GM08714 (cell line): ENCODE measurements around the gene DDR2.

Experiments
- H3K4me3 ChIP-seq: fragments of 200-500 bp; sonication (Bioruptor generic); 2 replicates; pipeline ENCODE4 v1.5.1; 2014; ENCODE audit warnings: mild to moderate bottlenecking, low read length, inconsistent platforms
- ZNF274 ChIP-seq: IDR thresholded peaks from 2 replicates; pipeline ENCODE4 v1.6.1; 2012; ENCODE audit warnings: mild to moderate bottlenecking, low read depth, low read length

The DDR2 gene

GRCh38 chr1:162674034-162674608, 41.9 kb downstream of the DDR2 start:
- TF ChIP-seq ZNF274: no peak
- H3K4me3 ChIP-seq: no peak overlapping the region

- TF ChIP-seq ZNF274: no peak
- H3K4me3 ChIP-seq: no peak overlapping the region
Measured at GRCh38 chr1:162676087-162676486, 43.8 kb downstream of the DDR2 start.

GRCh38 chr1:162676750-162677149, 44.5 kb downstream of the DDR2 start:
- H3K4me3 ChIP-seq: no peak overlapping the region
- TF ChIP-seq ZNF274: no peak

GRCh38 chr1:162677607-162678371, 45.5 kb downstream of the DDR2 start:
- no peak for TF ChIP-seq ZNF274
- H3K4me3 ChIP-seq: no peak overlapping the region

- no peak overlapping the region for H3K4me3 ChIP-seq
- no peak for TF ChIP-seq ZNF274
Measured at GRCh38 chr1:162678439-162678838, 46.2 kb downstream of the DDR2 start.

- no peak for TF ChIP-seq ZNF274
Measured at GRCh38 chr1:162679298-162679697, 47.0 kb downstream of the DDR2 start.

GRCh38 chr1:162680419-162681121, 48.3 kb downstream of the DDR2 start:
- no peak overlapping the region for H3K4me3 ChIP-seq
- TF ChIP-seq ZNF274: no peak

More at GRCh38 chr1:162679298-162679697, 47.0 kb downstream of the DDR2 start:
- H3K4me3 ChIP-seq: no peak overlapping the region

- TF ChIP-seq ZNF274: no peak
- H3K4me3 ChIP-seq: no peak overlapping the region
Measured at GRCh38 chr1:162681122-162681436, 48.8 kb downstream of the DDR2 start.

- H3K4me3 ChIP-seq: no peak overlapping the region
- no peak for TF ChIP-seq ZNF274
Measured at GRCh38 chr1:162682013-162682419, 49.8 kb downstream of the DDR2 start.

GRCh38 chr1:162687870-162688269, 55.6 kb downstream of the DDR2 start:
- TF ChIP-seq ZNF274: no peak
- H3K4me3 ChIP-seq: no peak overlapping the region

GRCh38 chr1:162688521-162688920, 56.3 kb downstream of the DDR2 start:
- H3K4me3 ChIP-seq: no peak overlapping the region
- no peak for TF ChIP-seq ZNF274

GRCh38 chr1:162688931-162689330, 56.7 kb downstream of the DDR2 start:
- TF ChIP-seq ZNF274: no peak
- no peak overlapping the region for H3K4me3 ChIP-seq

- H3K4me3 ChIP-seq: no peak overlapping the region
- TF ChIP-seq ZNF274: no peak
Measured at GRCh38 chr1:162689745-162690671, 57.7 kb downstream of the DDR2 start.

GRCh38 chr1:162690672-162691434, 58.6 kb downstream of the DDR2 start:
- TF ChIP-seq ZNF274: no peak
- H3K4me3 ChIP-seq: no peak overlapping the region
